ENCODE measurements around the gene ABCG1. TPM values are rescaled to one million over a fixed set of nuclear protein-coding genes. Genes with fewer than 3 reads are reported as not detected.
A peak's percentile ranks its signal among the peaks of the same experiment; 100 is the strongest.

The ABCG1 gene
- total and polyA plus RNA-seq, 11 donors = 3.3 to 25.3 (median 13.5) TPM

GRCh38 chr21:42198929-42199867 is 19.7 kb upstream of the ABCG1 start:
- ATAC-seq (peak; percentile 73 to 93 (median 76)), DNase-seq (no peak)
- Histone ChIP-seq H3K4me1 (peaks cover 0 to 38% (median 9%) of the 10 kb centered on the region in 12 donors), H3K27me3 (no peaks in the 10 kb centered on the region), H3K4me3 (no peak overlapping the region), H3K27ac (peak overlapping the region in 4 of 12 donors; percentile 19 to 42 (median 23)), H3K9me3 (peaks cover 0 to 4% (median 0%) of the 10 kb centered on the region in 12 donors), H3K36me3 (no peaks in the 10 kb centered on the region)
- WGBS, 4 donors = 57 to 61% (median 59%) methylated on average over 5 of the region's 5 CpGs
- TF ChIP-seq POLR2A (IDR thresholded peaks at IDR 0.05) = no peak
- intact Hi-C loops (cut with DNase I) = no loop called here

- Histone ChIP-seq H3K36me3 (no peaks in the 10 kb centered on the region), H3K4me1 (peaks cover 0 to 33% (median 9%) of the 10 kb centered on the region in 12 donors), H3K9me3 (peaks cover 0 to 4% (median 0%) of the 10 kb centered on the region in 12 donors), H3K4me3 (no peak overlapping the region), H3K27me3 (no peaks in the 10 kb centered on the region), H3K27ac (peak overlapping the region in 3 of 12 donors; percentile 23 to 42 (median 23))
- ATAC-seq (no peak), DNase-seq (no peak)
- intact Hi-C loops (cut with DNase I) = no loop called here
- 79 to 89% (median 85%) methylated on average over 8 of the region's 8 CpGs for WGBS, 4 donors
- no peak for TF ChIP-seq CTCF (IDR thresholded peaks at IDR 0.05)
- TF ChIP-seq POLR2A (IDR thresholded peaks at IDR 0.05) = no peak
Observed at GRCh38 chr21:42199868-42200463, 19.0 kb upstream of the ABCG1 start.

GRCh38 chr21:42200906-42201614 is 17.9 kb upstream of the ABCG1 start:
- H3K36me3 ChIP-seq = no peaks in the 10 kb centered on the region
- intact Hi-C loops (cut with DNase I) = no loop called here
- H3K4me3 ChIP-seq = no peak overlapping the region
- no peak for ATAC-seq
- no peaks in the 10 kb centered on the region for H3K27me3 ChIP-seq
- no peak overlapping the region for H3K27ac ChIP-seq
- no peak for DNase-seq
- H3K9me3 ChIP-seq = peaks cover 0 to 4% (median 0%) of the 10 kb centered on the region in 12 donors
- TF ChIP-seq CTCF (IDR thresholded peaks at IDR 0.05) (no peak), POLR2A (IDR thresholded peaks at IDR 0.05) (no peak)
- peaks cover 0 to 25% (median 9%) of the 10 kb centered on the region in 12 donors for H3K4me1 ChIP-seq
- WGBS, 4 donors = 83 to 86% (median 84%) methylated on average over 14 of the region's 14 CpGs

DNA sequence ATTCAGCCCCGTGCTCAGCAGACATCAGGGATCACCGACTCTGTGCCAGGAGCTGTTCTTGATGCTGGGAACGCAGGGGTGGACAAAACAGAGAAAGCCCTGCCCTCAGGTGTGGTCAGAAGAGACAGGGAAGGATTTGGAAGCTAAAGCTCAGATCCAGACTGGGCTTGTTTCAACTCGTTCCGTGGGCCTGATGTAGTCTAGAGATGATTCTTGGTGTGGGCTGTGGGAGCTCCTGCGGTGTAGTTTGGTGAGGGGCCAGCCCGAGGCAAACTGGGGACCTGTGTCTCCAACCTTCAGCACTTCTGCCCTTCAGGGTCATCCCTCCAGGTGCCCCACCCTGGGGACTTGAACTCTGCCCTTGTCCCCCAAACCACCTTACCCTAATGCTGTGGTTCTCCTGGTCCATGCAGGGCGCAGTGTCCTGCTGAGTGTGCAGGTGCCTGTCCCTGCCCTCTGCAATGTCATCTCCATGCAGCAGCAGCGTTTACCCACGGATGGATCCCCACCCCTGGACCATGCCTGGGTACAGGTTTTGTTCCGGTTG is 17.3 kb upstream of the ABCG1 start:
- Histone ChIP-seq H3K4me1 (peaks cover 0 to 25% (median 9%) of the 10 kb centered on the region in 12 donors), H3K4me3 (no peak overlapping the region), H3K36me3 (no peaks in the 10 kb centered on the region), H3K27ac (no peak overlapping the region), H3K9me3 (peaks cover 0 to 4% (median 0%) of the 10 kb centered on the region in 12 donors), H3K27me3 (no peaks in the 10 kb centered on the region)
- DNase-seq (no peak), ATAC-seq (no peak)
- 84 to 92% (median 91%) methylated on average over 9 to 11 of the region's 11 CpGs for WGBS, 4 donors
- intact Hi-C loops (cut with DNase I) = no loop called here
- TF ChIP-seq POLR2A (IDR thresholded peaks at IDR 0.05) = no peak

Measured in heart left ventricle (tissue), 16 donors.